ENCODE results near the gene NFIA.

Gene NFIA

DNA sequence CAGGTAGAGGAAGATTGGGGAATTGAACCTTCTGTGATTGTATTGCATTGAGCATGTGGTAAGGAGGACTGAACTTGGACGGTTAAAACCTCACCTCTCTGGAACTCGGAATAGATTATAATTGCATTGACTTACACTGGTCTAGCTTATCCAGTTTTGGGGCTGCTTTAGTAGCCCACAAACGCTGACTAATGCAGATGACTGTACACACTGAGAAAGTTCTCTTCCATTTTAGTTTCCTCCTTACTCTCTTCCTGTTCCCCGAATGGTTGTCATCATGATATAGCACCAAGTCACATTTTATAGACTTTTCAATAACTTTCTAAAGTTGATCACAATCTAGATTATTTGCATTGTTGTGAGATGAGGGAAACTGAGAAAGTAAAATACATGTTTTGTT, 78.2 kb downstream of the NFIA start:
- DNase-seq: no peak

DNA sequence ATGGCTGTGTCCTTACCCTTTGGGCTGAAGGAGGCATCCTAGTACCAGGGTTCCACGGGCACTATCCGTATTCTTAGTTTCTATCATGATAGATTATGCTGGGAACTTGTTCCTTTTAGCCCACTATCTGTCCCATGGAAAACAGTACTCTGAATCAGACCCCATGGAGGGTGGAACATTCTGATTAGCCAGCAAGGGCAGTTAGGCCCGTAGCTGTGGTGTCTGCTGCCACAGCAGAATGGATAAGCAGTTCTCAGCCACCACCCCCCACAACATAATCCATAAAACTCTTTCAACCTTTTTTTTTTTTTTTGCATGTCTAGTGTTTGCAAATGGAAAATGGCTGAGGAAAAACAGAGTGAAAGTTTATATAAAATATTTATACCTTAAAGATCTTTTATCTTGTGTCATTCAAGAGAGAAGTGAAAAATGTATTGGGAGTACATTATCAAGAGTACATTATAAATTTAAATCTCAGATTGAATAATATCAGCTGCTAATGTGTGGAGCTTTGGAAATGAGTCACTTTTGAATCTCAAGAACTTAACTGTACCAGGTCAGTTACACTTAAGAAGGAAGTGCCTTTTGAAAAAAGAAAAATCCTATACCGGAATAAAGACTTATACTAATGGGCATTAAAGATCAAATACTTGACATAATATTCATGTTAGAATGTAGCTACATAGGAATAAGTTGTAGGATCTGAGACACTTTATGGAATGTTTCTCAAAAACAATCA, 80.3 kb downstream of the NFIA start:
- DNase-seq: no peak

DNA sequence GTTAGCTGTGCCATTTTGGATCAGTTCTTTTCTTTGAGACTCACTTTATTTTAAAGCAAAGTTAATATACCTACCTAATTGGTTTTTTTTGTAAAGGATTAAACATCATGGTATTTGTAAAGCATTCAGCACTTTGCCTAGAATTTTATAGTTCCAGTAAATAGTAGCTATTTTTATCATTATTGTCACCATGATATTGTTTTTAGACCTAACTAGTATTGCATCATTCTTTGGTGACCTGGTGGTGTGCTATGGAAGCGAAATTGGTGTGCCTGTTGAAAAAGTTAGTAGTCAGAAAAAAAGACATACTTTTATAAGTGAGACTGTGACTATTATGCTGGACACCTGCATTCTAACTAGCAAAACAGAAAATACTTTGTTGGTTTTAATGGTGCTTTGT, 81.0 kb downstream of the NFIA start:
- DNase-seq: no peak

DNA sequence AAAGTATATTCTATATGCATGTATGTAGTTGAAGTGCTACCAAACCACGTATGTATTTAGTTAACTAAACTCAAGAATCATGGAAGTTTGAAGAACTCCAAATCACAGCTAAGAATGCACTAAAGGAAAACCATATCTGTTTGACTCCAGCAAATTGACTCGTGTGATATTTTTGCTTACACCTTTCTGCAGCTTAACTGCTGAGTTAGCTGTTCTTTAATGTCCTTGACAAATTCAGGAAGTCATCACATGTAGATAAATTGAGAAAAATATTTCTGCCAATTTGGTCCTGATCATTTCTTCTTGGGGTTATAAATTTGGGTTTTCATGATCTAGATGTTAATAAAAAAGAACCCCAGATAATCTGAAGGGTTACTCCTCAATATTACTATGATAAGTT, 83.0 kb downstream of the NFIA start:
- no peak for DNase-seq

DNA sequence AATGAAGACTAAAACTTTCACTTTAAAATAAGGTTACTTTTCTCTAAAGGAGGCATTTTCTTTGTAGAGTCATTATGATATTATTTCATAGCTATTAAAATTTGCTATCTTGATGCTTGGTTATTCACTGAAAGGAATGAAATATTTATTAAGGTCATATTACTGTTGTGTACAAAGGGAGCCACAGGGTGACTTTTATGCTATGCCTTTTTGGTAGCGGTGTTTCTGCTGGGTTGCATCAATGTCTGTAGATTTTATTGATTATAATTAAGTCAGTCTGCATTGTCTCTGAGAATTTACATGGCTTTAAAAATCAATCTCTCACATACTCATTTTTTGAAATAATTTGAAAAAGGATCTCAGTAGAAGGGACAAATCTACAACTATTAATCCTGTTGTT, 84.9 kb downstream of the NFIA start:
- DNase-seq: no peak

DNA sequence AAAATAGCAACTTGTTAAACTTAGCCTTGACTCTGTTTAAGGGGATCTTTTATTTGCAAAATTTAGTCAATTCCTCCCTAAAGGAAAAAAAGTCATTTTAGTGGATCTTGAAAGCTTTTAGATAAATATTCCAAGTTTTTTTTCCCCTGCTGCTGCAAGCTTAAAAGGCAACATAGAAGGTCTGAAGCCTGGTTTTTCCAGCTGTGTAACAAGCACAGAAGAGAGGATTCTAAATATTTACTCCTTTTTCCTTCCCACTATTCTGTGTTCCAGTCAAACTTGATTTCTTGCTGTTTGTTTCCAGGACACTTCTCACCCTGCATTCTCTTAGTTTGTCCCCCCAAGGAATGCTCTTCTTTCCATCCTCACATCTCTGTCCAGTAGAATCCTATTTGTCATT, 86.7 kb downstream of the NFIA start:
- DNase-seq: no peak

DNA sequence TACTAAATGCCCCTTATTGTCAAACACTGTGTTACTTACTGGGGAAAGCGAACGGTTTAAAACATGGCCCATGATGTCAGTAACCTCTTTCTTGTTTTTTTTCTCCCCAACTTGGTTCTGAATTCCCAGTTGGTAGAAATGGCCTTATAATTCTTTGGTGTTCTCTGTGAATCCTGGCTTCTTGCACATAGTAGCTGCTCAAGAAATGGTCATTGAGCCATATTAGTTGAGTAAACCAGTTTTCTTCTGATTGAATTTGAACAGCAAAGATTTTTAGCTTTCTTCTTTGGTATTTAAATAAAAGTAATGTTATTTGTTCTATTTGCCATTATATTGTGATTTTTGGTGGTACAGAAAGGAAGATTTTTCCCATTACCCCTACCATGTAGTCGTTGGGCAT, 87.3 kb downstream of the NFIA start:
- DNase-seq: no peak

DNA sequence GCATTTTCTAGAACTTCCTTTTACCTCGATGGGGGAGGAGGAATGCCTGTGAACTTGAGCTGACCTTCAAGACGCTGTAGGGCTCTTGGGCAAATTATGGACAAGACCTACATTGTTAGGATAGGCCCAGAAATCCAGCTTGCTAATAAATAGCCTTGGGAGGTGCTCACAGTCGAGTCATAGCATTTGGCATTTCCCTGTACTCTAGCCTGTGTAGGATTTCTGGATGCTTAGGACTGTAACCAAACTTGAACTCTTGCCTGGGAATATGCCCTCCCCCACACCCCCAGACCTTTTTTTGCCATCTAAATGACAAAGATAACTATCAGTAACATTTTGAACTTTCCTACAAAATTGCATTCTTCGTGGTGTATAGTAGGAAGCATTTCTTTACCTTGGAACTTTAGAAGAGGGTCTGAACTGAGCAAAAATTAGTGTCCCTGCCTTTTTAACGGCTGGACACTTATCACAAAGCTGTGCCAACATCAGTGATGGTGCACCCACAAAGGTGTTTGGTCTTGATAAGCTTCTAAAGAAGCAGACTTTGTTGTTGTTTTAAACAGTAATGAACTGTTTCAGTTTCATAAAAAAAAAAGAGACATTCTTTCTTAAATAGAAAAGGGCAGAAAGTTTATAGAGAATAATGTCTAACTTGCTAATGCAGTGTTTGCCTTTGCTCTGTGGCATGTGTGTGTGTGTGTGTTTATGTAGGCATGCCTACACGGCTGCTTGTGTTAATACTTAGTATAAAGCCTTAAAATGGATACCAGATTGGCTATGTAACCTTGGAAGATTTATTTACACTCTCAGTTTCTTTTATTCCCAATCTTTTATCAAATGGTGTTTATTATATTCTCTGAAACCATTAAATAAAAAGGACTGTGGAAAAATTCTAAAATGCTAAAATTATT, 88.2 kb downstream of the NFIA start:
- no peak for DNase-seq

DNA sequence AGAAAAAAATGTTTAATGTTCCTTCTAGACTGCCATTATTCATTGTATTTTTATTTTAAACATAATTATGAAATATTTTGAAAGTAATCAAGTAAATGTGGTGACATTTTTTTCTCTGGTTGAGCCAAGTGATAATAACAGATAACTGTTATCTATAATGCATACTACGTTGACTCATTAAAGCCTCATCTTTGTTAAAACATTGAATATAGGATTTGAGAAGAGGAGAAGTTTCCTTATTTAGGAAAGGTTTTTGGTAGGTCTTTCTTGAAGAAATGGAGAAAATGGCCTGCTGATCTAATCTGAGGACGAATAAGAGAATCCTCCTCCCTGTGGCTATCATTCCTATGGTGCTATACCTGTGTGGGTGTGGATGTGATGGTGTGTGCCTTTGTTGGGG, 89.0 kb downstream of the NFIA start:
- DNase-seq: no peak

DNA sequence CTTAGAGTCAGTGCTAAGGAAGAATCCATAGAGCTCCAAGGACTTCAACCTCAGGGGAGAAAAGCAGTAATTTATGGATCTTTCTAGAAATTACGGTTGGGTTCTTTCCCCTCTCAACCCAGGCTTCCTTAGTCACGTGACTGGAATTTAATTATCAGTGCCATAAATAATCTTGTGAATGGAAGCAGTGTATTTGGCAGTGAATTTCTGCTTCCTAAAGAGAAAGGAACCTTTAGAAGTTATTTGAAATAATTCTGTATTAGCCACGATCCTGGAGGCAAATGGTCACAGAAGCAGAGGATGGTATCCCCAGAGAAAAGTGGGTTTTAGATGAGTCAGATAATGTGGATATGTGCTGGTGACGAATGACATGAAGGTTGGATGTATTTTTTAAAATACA, 89.6 kb downstream of the NFIA start:
- no peak for DNase-seq

DNA sequence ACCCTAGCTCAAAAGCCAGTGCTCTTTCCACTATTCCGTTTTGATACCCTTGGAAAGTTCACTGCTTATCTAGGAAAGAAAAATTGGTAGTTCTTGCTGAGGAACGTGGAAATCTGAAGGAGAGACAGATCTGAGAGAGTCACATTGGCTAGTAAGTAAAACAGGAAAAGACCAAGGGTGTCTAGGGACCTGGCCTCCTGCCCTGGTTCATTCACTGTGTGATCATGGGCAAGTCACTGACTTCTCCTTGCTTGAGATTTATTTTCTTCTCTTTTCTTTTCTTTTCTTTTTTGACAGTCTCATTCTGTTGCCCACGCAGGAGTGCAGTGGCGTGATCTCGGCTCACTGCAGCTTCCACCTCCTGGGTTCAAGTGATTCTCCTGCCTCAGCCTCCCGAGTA, 90.8 kb downstream of the NFIA start:
- no peak for DNase-seq

DNA sequence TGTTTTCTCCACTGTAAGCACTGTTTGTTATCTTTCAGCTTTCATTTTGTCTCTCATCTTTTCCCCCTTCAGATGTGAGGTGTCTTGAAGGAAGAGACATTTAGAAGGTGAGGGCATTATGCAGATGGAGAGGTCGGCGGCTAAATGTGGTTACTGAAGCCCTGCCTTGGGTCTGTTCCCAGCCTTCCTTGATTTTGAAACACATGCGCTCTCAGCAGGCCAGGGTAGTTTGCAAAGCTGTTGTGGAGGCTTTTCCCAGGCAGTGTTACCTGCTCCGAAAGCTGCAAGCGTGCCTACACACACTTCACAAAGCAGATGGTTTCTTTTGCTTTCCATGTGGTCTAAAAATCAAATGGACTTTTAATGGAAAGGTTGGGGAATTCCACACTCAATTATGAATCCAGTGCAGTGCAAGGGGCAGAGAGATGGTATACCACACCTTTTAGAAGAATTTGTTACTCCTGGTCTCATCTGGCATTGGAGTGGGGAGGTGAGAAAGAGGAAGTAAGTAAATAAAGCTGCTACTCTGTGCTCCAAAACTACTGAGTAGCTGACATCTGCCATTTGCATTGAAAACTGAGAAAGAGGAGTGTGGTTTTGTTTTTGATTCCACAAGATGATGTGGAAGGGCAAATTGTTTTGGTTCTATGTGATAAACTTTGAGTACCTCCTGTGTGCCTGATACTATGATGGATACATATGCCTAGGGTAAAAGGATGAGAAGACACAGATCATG, 91.9 kb downstream of the NFIA start:
- no peak for DNase-seq

DNA sequence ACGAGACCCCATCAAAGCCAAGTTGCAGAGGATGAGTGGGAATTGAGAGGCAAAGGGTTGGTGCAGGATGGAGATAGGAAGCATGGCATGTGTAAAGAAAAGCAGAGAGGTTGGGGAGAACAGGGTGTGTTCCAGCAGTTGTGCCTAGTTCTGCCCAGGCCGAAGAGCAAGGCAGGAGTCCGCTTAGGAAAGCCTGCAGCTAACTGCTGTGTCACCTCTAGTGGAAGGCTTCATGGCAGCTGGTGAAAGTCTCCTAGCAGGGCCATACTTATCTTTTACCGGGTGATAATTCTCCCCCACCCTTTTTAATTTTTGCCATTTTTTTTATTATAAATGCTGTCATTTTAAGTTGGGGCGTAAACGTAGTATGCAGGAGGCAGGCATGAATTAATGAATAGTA, 93.6 kb downstream of the NFIA start:
- no peak for DNase-seq

DNA sequence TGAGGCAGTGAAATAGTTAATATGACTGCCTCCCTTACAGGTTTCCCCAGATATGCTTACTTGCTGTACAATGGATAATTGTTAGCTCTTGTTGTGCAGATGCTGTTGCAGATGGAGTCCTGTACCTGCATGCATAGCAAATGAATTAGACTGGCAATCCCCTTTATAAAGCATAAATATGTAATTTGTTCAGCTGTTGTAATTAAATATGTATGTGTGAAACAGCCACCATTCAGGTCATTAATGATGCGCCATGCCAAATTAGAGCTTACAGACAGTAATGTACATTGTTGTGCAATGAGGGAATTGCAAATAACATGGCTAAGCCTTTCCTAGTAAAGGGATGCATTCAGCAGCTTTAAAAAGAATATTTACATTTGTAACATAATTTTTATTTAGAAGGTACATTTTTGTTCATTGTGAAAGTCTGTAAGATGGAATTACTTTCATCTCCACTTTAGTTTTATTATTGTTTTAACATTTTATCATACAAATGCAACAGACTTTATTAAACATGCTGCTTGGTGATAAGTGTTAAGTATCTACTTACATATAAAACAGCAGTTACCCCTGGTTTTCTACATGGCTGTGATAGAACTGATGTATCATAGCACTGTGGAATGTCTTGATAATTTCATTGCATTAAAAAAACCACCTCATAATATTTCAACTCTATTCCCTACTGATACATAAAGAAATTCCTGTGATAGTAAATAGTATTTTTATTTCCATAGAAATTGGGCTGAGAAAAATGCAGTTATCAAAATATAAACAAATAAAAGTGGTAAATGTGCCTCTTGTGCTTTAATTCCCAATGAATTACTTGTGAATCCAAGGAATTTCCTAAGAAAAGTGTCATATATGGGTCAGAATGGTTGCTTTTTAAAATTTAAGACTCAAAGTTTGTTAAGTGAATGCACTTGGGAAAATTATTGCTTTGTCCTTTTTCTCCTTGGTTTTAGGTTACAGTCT, 99.0 kb downstream of the NFIA start:
- no peak for DNase-seq

DNA sequence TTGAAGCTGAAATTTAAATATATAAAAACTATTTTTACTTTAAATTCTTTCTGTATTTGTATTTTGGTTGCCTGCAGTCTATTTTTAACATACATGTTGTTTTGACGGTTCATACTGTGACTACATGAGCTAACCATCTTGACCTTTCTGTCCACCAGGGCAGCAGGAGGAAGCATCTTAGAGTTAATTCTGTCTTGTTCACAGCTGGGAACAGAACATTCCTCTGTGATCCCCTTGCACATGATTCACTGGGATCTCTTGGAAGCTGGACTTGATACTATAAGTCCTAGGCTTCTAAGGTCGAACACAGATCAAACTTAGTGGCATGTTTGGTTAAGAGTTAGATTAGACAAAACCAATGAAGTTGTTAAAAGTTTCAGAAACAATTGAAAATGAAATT, 99.7 kb downstream of the NFIA start:
- no peak for DNase-seq

DNA sequence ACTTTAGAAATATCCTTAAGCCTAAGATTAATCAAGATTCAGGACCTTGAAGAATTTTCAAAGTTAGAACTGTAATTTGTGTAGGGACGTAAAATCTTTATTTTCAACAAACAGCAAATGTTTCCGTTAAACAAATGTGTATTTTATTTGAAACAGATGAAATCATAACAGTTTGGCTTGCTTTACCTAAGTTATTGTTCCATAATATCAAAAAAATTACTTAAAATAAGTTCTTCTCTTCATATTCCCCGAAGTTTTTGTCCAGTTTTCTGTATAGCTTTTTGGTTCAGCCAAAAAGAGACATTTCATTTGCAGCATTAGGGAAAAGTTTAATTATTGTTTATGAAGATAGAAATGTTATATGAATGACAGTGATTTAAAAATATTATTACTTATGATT, 100.1 kb downstream of the NFIA start:
- DNase-seq: no peak

DNA sequence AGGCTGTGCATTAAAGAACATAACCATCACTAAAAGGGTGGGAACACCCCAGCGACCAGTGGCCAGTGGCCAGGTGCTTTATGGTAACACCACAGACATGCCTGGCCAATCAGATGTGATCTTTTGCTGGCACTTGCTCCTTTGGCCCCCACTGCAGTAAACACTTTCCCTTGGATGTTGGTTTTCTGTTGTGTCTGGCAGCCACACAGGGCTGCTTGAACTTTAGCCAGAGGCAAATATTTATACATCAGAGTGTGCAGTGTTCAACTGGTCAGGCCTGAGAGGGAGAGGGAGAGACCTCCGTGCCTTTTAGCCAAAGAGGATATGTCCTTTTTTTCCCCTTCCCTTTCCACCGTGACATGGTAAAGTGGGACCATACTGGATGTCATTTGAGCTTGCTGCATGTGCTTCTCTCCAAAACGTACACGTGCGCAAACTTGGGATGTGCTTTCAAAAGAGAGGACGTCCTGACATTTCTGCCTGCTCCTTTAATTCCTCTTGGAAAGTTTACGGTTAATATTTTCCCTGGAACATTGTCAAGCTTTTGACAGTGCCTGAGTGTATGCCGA, 101.2 kb downstream of the NFIA start:
- DNase-seq: peak; percentile 45

DNA sequence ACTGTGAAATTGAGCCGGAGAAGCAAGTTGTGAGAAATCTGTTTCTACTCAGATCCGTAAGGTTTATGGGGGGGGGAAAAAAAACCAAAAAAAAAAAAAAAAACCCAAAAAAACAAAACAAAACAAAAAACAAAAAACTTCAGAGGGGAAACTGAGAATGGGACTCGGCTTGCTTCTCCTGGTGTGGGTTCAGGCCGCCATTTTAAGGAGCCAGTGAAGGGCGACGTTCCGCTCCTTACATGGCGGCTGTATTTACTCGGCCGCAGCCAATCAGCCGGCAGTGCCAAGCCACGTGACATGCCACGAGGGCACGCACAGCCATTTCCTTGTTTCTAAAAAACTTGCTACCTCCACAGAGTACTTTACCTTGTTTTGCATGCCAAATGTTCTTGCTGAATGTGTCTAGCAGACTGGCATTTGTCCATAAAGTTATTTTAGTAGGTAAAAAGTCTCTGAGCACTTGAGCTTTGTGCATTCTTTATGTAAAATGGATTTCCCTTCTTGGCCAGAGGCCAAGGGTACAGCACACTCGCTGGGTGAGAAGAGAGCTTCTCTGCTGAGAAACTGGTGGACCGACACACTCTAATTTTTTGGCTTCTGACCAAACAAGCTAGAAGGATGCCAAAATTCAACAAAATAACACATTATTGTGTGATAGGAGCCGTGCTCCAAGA, 101.8 kb downstream of the NFIA start:
- DNase-seq: peak; percentile 86

DNA sequence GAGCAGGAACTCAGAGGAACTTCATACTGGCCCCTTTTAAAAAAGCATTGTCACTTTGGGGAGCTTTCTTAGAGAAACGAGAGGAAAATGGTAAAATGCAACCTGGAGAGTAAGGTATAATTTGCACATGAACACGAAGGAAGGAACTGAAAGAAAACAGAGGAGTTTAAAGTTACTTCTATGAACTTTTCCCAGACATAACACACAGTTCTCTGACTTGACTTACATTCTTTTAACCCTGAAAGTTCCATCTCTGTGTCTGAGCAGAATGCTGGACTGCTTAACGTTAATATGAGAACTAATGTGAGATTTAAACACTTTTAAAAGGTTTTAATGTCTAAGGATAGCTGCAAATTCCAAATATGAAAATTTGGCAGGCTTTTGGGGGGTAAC, 102.3 kb downstream of the NFIA start:
- DNase-seq: no peak

DNA sequence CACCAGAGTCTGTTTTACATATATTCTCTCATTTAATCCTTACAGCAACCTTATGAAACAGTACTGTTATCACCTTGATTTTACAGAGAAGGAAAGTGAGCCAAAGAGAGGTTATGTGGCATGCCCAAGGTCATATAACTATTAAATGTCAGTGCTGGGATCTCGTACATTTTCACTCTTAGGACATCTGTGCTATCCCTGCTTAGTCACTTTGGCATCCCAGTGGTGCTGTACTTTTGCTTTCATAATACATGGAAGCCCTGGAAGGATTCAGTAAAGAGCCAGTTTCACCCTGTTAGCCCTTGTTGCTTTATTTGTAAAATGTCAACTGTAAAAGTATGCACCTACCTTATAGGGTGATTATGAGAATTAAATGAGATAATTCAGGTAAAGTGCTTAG, 104.4 kb downstream of the NFIA start:
- DNase-seq: no peak

DNA sequence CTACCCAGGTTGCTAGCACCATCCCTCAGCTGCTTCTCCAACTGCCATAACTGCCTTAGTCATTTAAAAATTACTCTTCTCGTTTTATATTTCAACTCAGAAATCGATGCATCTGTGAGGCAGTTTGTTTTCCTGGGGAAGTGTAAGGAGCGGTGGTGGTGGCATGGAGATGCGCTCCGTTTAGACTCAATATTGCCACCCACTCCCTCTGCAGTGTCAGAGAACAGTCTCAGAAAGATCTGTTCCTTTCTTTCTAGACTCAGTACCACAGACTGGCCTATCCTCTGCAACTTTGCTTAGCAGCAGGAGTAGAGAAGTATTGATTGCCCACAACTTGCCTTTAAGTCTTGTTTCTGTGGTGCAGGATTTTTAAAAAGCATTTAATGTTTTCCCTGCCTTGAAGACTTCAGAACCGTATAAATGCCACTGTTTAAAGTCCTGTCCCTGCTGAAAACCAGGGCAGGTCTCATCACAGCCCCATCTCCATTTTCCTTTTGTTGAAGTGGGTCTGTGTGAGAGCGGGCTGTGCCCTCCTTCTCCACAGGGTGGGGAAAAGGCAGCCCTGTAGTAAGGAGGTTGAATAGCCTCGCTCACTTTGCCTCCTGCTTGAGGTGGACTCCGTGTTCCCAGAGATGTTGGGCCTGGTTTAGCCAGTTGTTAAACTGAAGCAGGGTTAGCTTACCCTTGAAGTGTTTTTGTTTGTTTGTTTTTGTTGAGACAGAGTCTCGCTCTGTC, 105.2 kb downstream of the NFIA start:
- no peak for DNase-seq
